GM21360 (cell line): ENCODE data around the gene EIF2AK3.
"Not testable (repeated sequence)": the region's sequence is repeated elsewhere in the genome, so short reads cannot be mapped to it uniquely, and the experiment has no call there.

Experiments
- ATAC-seq: cut with Tn5 transposase; IDR thresholded peaks from one replicate; pipeline ENCODE4 v1.9.1; 2021; ENCODE audit warnings: mild to moderate bottlenecking, moderate library complexity; ENCODE audit not compliant: unreplicated experiment

Gene EIF2AK3

GRCh38 chr2:88637464-88637863 lies 10.2 kb upstream of the EIF2AK3 start:
- no peak for ATAC-seq

GRCh38 chr2:88636026-88636425 lies 8.8 kb upstream of the EIF2AK3 start:
- ATAC-seq = no peak

- no peak for ATAC-seq
Measured at GRCh38 chr2:88632569-88632968, 5.3 kb upstream of the EIF2AK3 start.

- ATAC-seq = no peak
Measured at GRCh38 chr2:88628571-88628939, 1.3 kb upstream of the EIF2AK3 start.

- ATAC-seq = peak; percentile 37
Measured at GRCh38 chr2:88627856-88628570, 749 bp upstream of the EIF2AK3 start.

- ATAC-seq = no peak
Measured at GRCh38 chr2:88626171-88627054, 851 bp downstream of the EIF2AK3 start.

- ATAC-seq = no peak
Measured at GRCh38 chr2:88624477-88624876, 2.8 kb downstream of the EIF2AK3 start.

GRCh38 chr2:88623831-88624465 lies 3.3 kb downstream of the EIF2AK3 start:
- ATAC-seq = not testable (repeated sequence)

- no peak for ATAC-seq
Measured at GRCh38 chr2:88622307-88622706, 5.0 kb downstream of the EIF2AK3 start.

GRCh38 chr2:88621432-88621831 lies 5.8 kb downstream of the EIF2AK3 start:
- ATAC-seq = no peak

GRCh38 chr2:88620015-88620414 lies 7.2 kb downstream of the EIF2AK3 start:
- no peak for ATAC-seq

GRCh38 chr2:88615822-88616221 lies 11.4 kb downstream of the EIF2AK3 start:
- peak; percentile 60 for ATAC-seq

- no peak for ATAC-seq
Measured at GRCh38 chr2:88614497-88615157, 12.6 kb downstream of the EIF2AK3 start.

GRCh38 chr2:88613921-88614320 lies 13.3 kb downstream of the EIF2AK3 start:
- ATAC-seq = no peak

- ATAC-seq = no peak
Measured at GRCh38 chr2:88608184-88608583, 19.1 kb downstream of the EIF2AK3 start.

GRCh38 chr2:88607416-88607815 lies 19.8 kb downstream of the EIF2AK3 start:
- ATAC-seq = no peak

GRCh38 chr2:88606371-88607030 lies 20.8 kb downstream of the EIF2AK3 start:
- ATAC-seq = peak; percentile 61

GRCh38 chr2:88603146-88603545 lies 24.1 kb downstream of the EIF2AK3 start:
- ATAC-seq = no peak

- no peak for ATAC-seq
Measured at GRCh38 chr2:88602022-88602421, 25.2 kb downstream of the EIF2AK3 start.

GRCh38 chr2:88601286-88601685 lies 26.0 kb downstream of the EIF2AK3 start:
- ATAC-seq = no peak

- peak; percentile 98 for ATAC-seq
Measured at GRCh38 chr2:88600038-88600465, 27.2 kb downstream of the EIF2AK3 start.
